ENCODE measurements around the gene RIBC2. TPM values are rescaled to one million over a fixed set of nuclear protein-coding genes. Genes with fewer than 3 reads are reported as not detected.
"Not testable (repeated sequence)": the region's sequence is repeated elsewhere in the genome, so short reads cannot be mapped to it uniquely, and the experiment has no call there.

RIBC2 gene
- polyA plus RNA-seq (2014; cell fraction: cytosol; rRNA removed), result 0.53 TPM in 1 of 2 replicates, not detected in the other
- polyA plus RNA-seq (2014; cell fraction: nucleus; rRNA removed), result 0.51 TPM in 1 of 2 replicates, not detected in the other

- peak; percentile 75 for DNase-seq (ENCODE audit: low spot score)
These were observed at the start of gene RIBC2, which contains the start of gene SMC1B for GRCh38 chr22:45413368-45414211. RIBC2 (plus strand) TSS chr22:45413693; CDS start chr22:45413887, 194 bp downstream. SMC1B (minus strand) TSS chr22:45413599; CDS start chr22:45413567, 32 bp downstream.

GRCh38 chr22:45366713-45367112 lies 46.8 kb upstream of the RIBC2 start:
- no peak for DNase-seq (ENCODE audit: low spot score)

DNA sequence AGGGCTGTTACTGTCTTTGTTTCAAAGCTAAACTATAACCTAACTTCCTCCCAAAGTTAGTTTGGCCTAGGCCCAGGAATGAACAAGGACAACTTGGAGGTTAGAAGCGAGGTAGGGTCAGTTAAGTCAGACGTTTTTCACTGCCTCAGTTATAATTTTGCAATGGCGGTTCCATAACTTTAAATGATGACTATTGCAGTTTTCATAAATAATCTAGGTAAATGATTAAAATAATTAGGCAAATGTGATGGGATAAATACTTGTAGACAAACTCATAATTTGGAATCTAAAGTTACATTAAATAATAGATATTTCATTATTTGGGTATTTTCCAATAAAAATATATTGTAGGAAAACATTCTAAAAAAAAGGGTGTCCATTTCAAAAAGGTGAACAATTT lies 39.9 kb upstream of the RIBC2 start:
- DNase-seq (ENCODE audit: low spot score), result not testable (repeated sequence)

DNA sequence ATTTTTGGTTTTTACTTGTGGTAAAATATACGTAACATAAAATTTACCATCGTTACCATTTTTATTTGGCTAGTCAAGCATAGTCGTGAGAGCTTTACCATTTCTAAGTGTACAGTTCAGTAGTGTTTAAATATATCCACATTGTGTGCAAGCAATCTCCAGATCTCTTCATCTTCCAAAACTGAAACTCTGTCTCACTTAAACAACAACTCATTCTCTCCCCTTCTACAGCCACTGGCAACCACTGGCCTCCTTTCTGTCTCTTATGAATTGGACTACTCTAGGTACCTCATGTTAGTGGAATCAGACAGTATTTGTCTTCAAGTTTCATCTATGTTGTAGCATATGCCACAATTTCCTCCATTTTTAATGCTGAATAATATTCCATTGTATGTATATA lies 37.5 kb upstream of the RIBC2 start:
- no peak for DNase-seq (ENCODE audit: low spot score)

DNA sequence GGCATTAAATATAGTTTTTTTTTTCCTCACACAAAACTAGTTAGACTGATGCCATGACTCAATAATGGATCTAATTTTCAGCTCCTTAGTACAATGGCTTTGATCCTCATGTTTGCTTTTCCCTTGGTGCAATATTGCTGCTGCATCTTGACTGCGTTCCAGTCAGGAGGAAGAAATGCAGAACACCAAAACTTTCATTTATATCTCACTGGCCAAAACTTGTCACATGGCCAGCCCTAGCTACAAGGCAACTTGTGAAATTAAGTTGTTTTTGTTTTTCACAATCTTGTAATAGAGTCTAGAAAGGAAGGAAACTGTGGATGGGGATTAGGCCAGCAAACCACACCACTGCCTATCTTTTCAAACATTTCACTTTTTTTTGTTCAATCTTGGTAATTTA lies 36.8 kb upstream of the RIBC2 start:
- DNase-seq (ENCODE audit: low spot score), result no peak

DNA sequence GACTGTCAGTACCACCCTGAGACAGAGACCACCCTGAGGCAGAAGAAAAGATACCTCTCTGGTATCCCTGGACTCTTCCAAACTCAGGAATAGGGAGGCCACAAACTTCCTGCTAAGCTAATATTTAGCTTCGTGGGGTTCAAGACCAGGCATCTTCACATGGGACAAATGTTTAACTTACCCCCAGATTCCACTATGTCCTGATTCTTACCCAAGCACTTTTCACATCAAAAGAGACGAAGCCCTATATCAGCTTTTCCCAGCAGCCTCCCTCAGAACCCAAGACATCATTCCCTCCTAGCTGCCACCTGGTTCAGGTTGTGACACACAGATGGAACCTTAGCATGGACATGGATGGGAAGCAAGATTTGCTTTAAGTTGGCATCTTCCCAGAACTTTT lies 32.1 kb upstream of the RIBC2 start:
- no peak for DNase-seq (ENCODE audit: low spot score)

GRCh38 chr22:45389546-45389945 lies 23.9 kb upstream of the RIBC2 start:
- DNase-seq (ENCODE audit: low spot score), result no peak

- no peak for DNase-seq (ENCODE audit: low spot score)
These were observed 15.7 kb upstream of the RIBC2 start for GRCh38 chr22:45397806-45398205.

DNA sequence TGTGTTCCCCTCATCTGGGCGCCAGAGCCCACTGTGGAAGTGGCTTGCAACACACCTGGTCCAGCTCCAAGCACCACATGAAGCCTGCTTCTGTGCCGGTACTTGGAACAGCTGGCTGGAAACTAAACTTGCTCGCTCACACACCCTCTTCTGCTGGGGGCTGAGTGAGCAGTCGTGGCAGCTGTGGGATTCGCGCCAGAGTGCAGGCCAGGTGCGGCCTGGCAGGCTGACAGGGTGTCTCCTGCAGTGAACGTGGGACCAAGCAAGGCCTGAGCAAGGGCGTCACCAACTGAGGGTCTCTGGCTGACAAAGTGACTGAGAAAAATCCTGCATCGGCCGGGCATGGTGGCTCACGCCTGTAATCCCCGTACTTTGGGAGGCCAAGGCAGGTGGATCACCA lies 15.3 kb upstream of the RIBC2 start:
- no peak for DNase-seq (ENCODE audit: low spot score)

DNA sequence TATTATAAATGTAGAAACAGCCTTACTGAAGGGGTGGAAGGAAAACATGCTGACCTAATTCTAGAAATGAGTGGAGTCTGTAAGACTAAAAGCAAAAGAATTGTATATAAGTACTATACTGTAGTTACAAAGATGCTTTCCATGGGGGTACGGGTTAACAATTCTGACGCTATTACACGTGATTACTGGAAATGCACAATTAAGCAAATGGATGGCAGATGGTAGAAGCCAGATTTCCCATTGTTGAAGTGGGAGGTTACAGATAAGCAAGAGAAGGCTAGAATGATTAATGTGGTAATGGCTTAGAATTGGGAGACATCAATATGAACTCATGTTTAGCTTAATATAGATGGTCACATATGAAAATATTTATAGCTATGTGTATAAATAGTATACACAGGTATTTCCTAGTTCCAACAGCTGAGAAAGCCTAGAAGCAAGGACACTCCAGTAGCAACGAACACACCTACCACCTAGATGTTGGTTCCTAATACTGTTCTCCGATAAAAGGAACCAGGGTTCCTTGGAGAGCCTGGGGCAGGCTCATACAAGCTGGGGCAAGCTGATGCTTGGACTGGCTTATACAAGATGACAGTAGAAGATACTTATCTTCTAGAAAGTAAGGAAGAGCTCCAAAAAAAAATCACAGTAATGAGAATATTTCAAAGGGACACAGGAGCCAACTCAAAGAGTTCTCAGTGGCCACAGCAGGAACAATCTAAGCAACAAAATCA lies 13.6 kb upstream of the RIBC2 start:
- DNase-seq (ENCODE audit: low spot score), result no peak

- no peak for DNase-seq (ENCODE audit: low spot score)
These were observed 11.0 kb upstream of the RIBC2 start for GRCh38 chr22:45402466-45402985.

GRCh38 chr22:45407793-45408192 lies 5.7 kb upstream of the RIBC2 start:
- no peak for DNase-seq (ENCODE audit: low spot score)

- DNase-seq (ENCODE audit: low spot score), result no peak
These were observed 503 bp upstream of the RIBC2 start for GRCh38 chr22:45413013-45413367.

DNA sequence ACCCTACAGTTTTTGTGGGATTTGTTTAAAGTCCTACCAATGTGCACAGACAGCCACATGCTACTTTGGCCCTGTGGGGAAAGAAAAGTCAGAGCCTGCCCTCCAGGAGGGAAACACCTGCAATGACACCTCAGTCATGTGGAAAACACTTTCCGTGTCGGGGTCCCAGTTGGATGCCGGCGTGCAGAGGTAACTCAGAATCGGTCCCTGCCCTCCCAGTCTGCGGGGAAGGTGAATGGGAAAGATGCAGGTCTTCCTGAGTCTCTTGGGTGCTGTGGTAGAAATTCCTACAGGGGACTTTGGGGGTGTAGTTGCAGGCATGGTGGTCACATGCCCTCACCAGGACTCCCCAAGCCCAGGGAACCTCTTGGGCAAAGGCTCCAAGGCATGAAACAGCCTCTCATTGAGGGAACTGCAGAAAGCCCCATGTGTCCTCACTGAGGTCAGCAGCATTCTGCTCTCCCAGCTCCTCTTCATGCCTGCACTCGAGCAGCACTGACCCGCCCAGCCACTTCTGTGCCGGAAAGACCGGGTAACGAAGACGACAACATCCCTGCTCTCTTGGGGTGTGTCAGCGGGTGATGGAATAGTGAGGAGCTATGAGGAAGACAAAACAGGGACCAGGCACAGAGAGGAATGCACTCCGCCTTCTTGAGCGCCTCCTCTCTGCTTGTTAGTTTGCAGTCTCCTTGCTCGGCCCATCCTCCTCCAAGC lies 4.7 kb downstream of the RIBC2 start:
- DNase-seq (ENCODE audit: low spot score), result no peak

DNA sequence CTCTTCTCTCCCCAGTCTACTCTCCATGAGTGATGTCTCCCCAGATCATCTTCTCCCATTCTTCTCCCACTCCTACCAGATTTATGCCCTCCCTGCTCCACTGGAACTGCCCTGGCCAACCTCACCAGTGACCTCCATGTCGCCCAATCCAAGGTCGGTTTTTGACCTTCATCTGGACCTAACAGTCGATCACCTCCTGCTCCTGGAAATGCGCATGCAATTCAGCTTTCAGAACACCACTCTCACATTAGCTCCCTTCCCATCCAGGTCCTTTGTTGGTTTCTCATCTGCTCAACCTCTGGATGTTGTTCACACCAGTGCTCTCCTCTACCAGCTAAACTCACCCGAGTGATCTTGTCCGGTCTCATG lies 5.3 kb downstream of the RIBC2 start:
- DNase-seq (ENCODE audit: low spot score), result no peak

- no peak for DNase-seq (ENCODE audit: low spot score)
These were observed 6.5 kb downstream of the RIBC2 start for GRCh38 chr22:45420011-45420410.

- DNase-seq (ENCODE audit: low spot score), result no peak
These were observed 7.0 kb downstream of the RIBC2 start for GRCh38 chr22:45420539-45420938.

DNA sequence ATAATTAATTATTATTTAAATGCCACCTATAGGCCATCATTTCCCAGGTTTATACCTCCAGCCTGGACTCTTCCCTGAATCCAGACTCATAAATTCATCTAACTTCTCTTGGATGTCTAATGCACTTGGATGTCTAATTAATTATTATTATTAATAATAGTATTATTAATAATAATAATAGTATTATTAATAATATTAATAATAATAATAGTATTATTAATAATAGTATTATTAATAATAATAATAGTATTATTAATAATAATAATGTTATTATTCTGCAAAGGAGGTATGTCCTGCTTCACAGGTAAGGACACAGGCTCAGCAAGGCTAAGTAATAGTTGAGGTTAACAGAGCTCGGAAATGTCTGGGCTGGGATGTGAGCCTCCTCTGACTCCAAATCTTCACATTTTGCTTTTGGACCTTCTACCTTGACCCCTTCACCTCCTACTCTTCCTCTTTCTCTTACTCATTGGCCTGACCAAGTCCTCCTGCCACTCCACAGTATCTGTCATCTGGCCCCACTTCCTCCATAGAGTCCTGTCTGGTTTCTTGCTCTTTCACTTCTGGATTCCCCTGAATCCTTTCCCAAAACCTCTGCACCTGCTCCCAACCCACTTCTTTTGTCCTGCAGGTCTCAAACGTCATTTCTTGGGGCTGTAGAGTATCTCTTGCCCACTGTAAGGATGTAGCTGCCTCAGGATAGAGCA lies 8.0 kb downstream of the RIBC2 start:
- no peak for DNase-seq (ENCODE audit: low spot score)

GRCh38 chr22:45422237-45422983 lies 8.9 kb downstream of the RIBC2 start:
- no peak for DNase-seq (ENCODE audit: low spot score)

DNA sequence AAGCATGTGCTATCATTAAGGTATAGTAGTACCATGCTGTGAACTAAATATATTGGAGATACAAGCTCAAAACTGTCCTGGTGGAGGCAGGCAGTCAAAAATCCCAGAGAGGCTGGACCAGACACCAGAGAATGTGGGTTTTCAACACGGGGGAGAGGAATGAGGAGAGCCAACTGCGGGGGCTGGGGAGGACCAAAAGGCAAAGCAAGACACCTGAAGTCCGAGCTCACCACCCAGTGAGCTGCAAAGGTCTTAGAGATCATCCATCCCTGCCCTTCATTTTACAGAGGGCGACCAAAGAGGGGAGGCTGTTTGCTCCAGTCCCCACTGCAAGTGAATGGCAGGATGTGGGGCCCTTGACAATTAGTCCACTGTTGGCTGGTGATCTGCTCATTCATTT lies 10.0 kb downstream of the RIBC2 start:
- no peak for DNase-seq (ENCODE audit: low spot score)
